ENCODE results near the gene ZDHHC7.

GRCh38 chr16:84986102-84986501 is 25.2 kb downstream of the ZDHHC7 start:
- TF ChIP-seq CTCF (IDR thresholded peaks at IDR 0.05) (no peak), POLR2A (IDR thresholded peaks at IDR 0.05; ENCODE audit: low read depth) (no peak), EP300 (IDR thresholded peaks at IDR 0.05) (no peak), POLR2AphosphoS5 (IDR thresholded peaks at IDR 0.05) (no peak)
